HG03060 (cell line): ENCODE data around the gene MRO.
"Not testable (repeated sequence)": the region's sequence is repeated elsewhere in the genome, so short reads cannot be mapped to it uniquely, and the experiment has no call there.

Source experiments
- ATAC-seq: cut with Tn5 transposase; IDR thresholded peaks from one replicate; pipeline ENCODE4 v1.9.1; 2021; ENCODE audit warnings: low read depth, moderate number of reproducible peaks; ENCODE audit not compliant: unreplicated experiment

The MRO gene

GRCh38 chr18:50819728-50820378 lies at the start of gene MRO:
TSS of gene MRO (minus strand) at chr18:50820016. CDS start at chr18:50809400, 10,616 bp downstream.
- peak; percentile 70 for ATAC-seq

GRCh38 chr18:50869150-50869549 lies 49.3 kb upstream of the MRO start:
- no peak for ATAC-seq

- ATAC-seq: no peak
Observed at GRCh38 chr18:50866765-50867164, 46.9 kb upstream of the MRO start.

- no peak for ATAC-seq
Observed at GRCh38 chr18:50863840-50864375, 44.1 kb upstream of the MRO start.

- ATAC-seq: no peak
Observed at GRCh38 chr18:50862401-50862800, 42.6 kb upstream of the MRO start.

- no peak for ATAC-seq
Observed at GRCh38 chr18:50861617-50862016, 41.8 kb upstream of the MRO start.

GRCh38 chr18:50859793-50860555 lies 40.2 kb upstream of the MRO start:
- ATAC-seq: no peak

GRCh38 chr18:50857694-50858093 lies 37.9 kb upstream of the MRO start:
- no peak for ATAC-seq

GRCh38 chr18:50857166-50857565 lies 37.4 kb upstream of the MRO start:
- not testable (repeated sequence) for ATAC-seq

GRCh38 chr18:50855976-50856757 lies 36.4 kb upstream of the MRO start:
- no peak for ATAC-seq

- ATAC-seq: no peak
Observed at GRCh38 chr18:50853863-50854271, 34.1 kb upstream of the MRO start.

GRCh38 chr18:50850307-50851065 lies 30.7 kb upstream of the MRO start:
- ATAC-seq: no peak

GRCh38 chr18:50849419-50849821 lies 29.6 kb upstream of the MRO start:
- ATAC-seq: no peak

GRCh38 chr18:50848991-50849390 lies 29.2 kb upstream of the MRO start:
- no peak for ATAC-seq

GRCh38 chr18:50848061-50848551 lies 28.3 kb upstream of the MRO start:
- ATAC-seq: no peak

GRCh38 chr18:50847192-50847591 lies 27.4 kb upstream of the MRO start:
- ATAC-seq: no peak

- ATAC-seq: no peak
Observed at GRCh38 chr18:50844960-50845359, 25.1 kb upstream of the MRO start.

GRCh38 chr18:50844554-50844953 lies 24.7 kb upstream of the MRO start:
- no peak for ATAC-seq

GRCh38 chr18:50842846-50843245 lies 23.0 kb upstream of the MRO start:
- ATAC-seq: no peak

GRCh38 chr18:50839996-50840395 lies 20.2 kb upstream of the MRO start:
- no peak for ATAC-seq
